HCT116 (cell line): Measurements from ENCODE around the gene SH3BGRL3.

ENCODE experiments used
- CEBPB ChIP-seq: IDR thresholded peaks from 2 replicates; pipeline ENCODE4 v1.6.1; 2012; ENCODE audit warnings: low read depth
- EZH2 ChIP-seq: fragments of 200-600 bp; sonication (generic); IDR thresholded peaks from 2 replicates; pipeline ENCODE4 v1.6.1; 2017; ENCODE audit warnings: antibody characterized with exemption, mixed run types
- POLR2AphosphoS5 ChIP-seq: IDR thresholded peaks from 2 replicates; pipeline ENCODE4 v1.6.1; 2011; ENCODE audit warnings: mild to moderate bottlenecking, low read depth, low read length, moderate library complexity
- TCF7L2 ChIP-seq: IDR thresholded peaks from 2 replicates; pipeline ENCODE4 v1.7.0; 2011; ENCODE audit warnings: borderline replicate concordance, inconsistent platforms; ENCODE audit not compliant: insufficient read depth, insufficient read length; ENCODE audit errors: extremely low read depth
- YY1 ChIP-seq: IDR thresholded peaks from 2 replicates; pipeline ENCODE4 v1.6.1; 2011; ENCODE audit warnings: low read length, low read depth, moderate library complexity, mild to moderate bottlenecking; ENCODE audit not compliant: insufficient replicate concordance; ENCODE audit errors: extremely low read depth
- ZBTB33 ChIP-seq: IDR thresholded peaks from 2 replicates; pipeline ENCODE4 v1.6.1; 2011; ENCODE audit warnings: mild to moderate bottlenecking, low read length, moderate library complexity; ENCODE audit not compliant: insufficient replicate concordance; ENCODE audit errors: extremely low read depth
- ZNF274 ChIP-seq: fragments of 200-500 bp; sonication (Bioruptor generic); IDR thresholded peaks from 2 replicates; pipeline ENCODE4 v1.6.1; 2014; ENCODE audit warnings: mild to moderate bottlenecking, low read depth, low read length, inconsistent platforms
- TF ChIP-seq, protein P1 (sequence below), 3 experiments: fragments of 200-600 bp in 1 of 3; sonication (generic) in 1 of 3; IDR thresholded peaks in 2 of 3; conservative IDR thresholded peaks in 1 of 3; 2 replicates each; pipeline ENCODE4 v1.5.1; 2012 to 2017; ENCODE audit warnings: low read depth in 2 of 3, low read length in 2 of 3, antibody characterized with exemption in 1 of 3, borderline replicate concordance in 1 of 3, control low read depth in 1 of 3, mild to moderate bottlenecking in 1 of 3, mixed read lengths in 1 of 3, mixed run types in 1 of 3, moderate library complexity in 1 of 3; ENCODE audit not compliant: insufficient read depth in 1 of 3

DNA sequence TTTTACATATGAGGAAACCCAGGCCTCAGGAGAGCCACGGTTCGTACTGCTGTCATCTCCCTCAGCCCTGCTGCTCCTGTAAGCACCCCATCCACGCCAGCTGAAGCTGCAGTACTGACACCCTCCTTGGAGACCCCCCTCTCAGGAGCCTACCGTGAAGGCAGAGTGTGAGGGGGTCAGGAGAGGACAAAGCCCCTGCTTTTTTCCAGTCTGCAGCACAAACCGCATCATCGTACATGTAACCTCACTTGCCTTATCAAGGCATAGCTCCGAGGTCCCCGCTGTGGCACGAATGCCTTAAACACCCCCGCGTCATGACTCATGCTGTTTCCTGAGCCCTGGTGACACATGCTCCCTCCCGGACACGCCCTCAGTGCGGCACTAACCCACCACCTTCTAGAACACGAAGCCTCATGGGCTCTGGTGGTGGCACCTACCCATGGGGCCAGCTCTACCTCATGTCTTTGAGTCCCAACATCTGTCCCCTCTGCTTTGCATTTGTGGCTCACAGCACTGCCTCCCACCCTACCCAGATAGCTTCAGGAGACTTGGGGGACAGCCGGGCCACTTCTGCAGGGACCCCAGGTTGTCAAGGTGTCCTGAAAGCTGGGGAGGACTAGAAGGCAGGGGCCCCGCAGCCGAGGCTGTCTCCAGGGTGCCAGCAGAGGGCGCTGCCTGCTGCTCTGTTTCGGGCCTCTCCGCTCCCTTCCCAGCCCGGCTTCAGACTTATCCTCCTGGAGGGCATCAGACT lies 4.9 kb downstream of the SH3BGRL3 start:
- TF ChIP-seq, protein P1, sequence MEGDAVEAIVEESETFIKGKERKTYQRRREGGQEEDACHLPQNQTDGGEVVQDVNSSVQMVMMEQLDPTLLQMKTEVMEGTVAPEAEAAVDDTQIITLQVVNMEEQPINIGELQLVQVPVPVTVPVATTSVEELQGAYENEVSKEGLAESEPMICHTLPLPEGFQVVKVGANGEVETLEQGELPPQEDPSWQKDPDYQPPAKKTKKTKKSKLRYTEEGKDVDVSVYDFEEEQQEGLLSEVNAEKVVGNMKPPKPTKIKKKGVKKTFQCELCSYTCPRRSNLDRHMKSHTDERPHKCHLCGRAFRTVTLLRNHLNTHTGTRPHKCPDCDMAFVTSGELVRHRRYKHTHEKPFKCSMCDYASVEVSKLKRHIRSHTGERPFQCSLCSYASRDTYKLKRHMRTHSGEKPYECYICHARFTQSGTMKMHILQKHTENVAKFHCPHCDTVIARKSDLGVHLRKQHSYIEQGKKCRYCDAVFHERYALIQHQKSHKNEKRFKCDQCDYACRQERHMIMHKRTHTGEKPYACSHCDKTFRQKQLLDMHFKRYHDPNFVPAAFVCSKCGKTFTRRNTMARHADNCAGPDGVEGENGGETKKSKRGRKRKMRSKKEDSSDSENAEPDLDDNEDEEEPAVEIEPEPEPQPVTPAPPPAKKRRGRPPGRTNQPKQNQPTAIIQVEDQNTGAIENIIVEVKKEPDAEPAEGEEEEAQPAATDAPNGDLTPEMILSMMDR (IDR thresholded peaks at IDR 0.05 in 2 of 3, conservative IDR thresholded peaks at IDR 0.05 in 1 of 3; ENCODE audit: borderline replicate concordance in 1 of 3, insufficient read depth in 1 of 3, low read depth in 2 of 3, low read length in 2 of 3): peak in 2 of 3 experiments; percentile 87; a peak in 4 of 6 replicates
- no peak for TF ChIP-seq YY1
- TF ChIP-seq POLR2AphosphoS5: peak; percentile 71
- no peak for TF ChIP-seq TCF7L2
- TF ChIP-seq ZNF274: no peak
- no peak for TF ChIP-seq CEBPB
- TF ChIP-seq EZH2: no peak
- no peak for TF ChIP-seq ZBTB33
